Upper lobe of left lung (tissue), 4 donors: ENCODE results near the gene NRSN1.

Experiments
- EP300 ChIP-seq, 4 donors: sonication (generic); formaldehyde crosslinking; IDR thresholded peaks; one replicate each; pipeline ENCODE4 v1.5.1; 2017; ENCODE audit warnings: antibody characterized with exemption in 4 of 4, control low read depth in 2 of 4
- POLR2A ChIP-seq, 4 donors: fragments of 450-650 bp; IDR thresholded peaks; one replicate each; pipeline ENCODE4 v1.5.1; 2016 to 2017; ENCODE audit warnings: antibody characterized with exemption in 4 of 4, mild to moderate bottlenecking in 2 of 4
- POLR2AphosphoS5 ChIP-seq, 2 donors: sonication (generic); formaldehyde crosslinking; IDR thresholded peaks; one replicate each; pipeline ENCODE4 v1.5.1; 2017; ENCODE audit warnings: antibody characterized with exemption in 2 of 2
- TF ChIP-seq, protein P1 (sequence below), 6 experiments: fragments of 450-650 bp in 4 of 6; fragments of 200-600 bp in 2 of 6; sonication (generic) in 2 of 6; IDR thresholded peaks; one replicate each; pipeline ENCODE4 v1.5.1; 2016 to 2019; ENCODE audit warnings: antibody characterized with exemption in 6 of 6

DNA sequence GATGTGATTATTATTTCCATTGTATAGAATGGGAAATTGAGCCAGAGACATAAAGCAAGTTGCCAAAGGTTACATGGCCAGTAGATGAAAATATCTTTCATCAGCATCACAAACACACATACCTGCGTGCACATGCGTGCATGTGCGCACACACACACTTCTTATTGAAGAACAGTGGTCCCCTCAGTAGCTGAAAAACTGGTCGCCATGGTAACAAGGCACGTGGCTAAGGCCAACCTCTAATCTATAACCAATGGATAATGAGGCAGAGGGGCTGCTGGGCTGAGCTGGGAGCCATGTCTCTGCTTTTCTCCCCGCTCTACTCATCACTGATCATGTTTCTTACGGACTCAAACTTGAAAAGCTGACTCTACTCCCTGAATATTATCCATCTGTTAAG lies 60.3 kb downstream of the NRSN1 start:
- TF ChIP-seq EP300 (IDR thresholded peaks at IDR 0.05): no peak
- no peak for TF ChIP-seq POLR2A (IDR thresholded peaks at IDR 0.05)
- TF ChIP-seq, protein P1, sequence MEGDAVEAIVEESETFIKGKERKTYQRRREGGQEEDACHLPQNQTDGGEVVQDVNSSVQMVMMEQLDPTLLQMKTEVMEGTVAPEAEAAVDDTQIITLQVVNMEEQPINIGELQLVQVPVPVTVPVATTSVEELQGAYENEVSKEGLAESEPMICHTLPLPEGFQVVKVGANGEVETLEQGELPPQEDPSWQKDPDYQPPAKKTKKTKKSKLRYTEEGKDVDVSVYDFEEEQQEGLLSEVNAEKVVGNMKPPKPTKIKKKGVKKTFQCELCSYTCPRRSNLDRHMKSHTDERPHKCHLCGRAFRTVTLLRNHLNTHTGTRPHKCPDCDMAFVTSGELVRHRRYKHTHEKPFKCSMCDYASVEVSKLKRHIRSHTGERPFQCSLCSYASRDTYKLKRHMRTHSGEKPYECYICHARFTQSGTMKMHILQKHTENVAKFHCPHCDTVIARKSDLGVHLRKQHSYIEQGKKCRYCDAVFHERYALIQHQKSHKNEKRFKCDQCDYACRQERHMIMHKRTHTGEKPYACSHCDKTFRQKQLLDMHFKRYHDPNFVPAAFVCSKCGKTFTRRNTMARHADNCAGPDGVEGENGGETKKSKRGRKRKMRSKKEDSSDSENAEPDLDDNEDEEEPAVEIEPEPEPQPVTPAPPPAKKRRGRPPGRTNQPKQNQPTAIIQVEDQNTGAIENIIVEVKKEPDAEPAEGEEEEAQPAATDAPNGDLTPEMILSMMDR (IDR thresholded peaks at IDR 0.05): no peak
- no peak for TF ChIP-seq POLR2AphosphoS5 (IDR thresholded peaks at IDR 0.05)
